SK-N-SH (cell line): ENCODE data around the gene RAB3B. TPM values are rescaled to one million over a fixed set of nuclear protein-coding genes. Genes with fewer than 3 reads are reported as not detected.
A peak's percentile ranks its signal among the peaks of the same experiment; 100 is the strongest.
"Not testable (repeated sequence)": the region's sequence is repeated elsewhere in the genome, so short reads cannot be mapped to it uniquely, and the experiment has no call there.

Source experiments
- CTCF ChIA-PET: fragments of 300-600, 350-600 bp; formaldehyde crosslinking; extraction: SDS; loops from one replicate; lab custom pipeline; 2021; lab: Yijun Ruan, JAX
- POLR2A ChIA-PET: fragments of 350-600 bp; sonication (Branson Sonifier 250); formaldehyde crosslinking; extraction: SDS; loops from one replicate; lab custom pipeline; 2020; ENCODE audit warnings: antibody characterized with exemption, inconsistent platforms; lab: Yijun Ruan, JAX
- DNase-seq: peaks from one replicate; pipeline ENCODE4 v3.0.0; 2012
- H2AFZ ChIP-seq: fragments of 200-600 bp; sonication (generic); 2 replicates; pipeline ENCODE4 v1.8.1; 2016; ENCODE audit warnings: antibody characterized with exemption, mild to moderate bottlenecking, low read depth
- H3F3A ChIP-seq: fragments of 200-600 bp; sonication (generic); replicated peaks from 2 replicates; pipeline ENCODE3; 2016; ENCODE audit warnings: antibody characterized with exemption, mild to moderate bottlenecking; ENCODE audit not compliant: insufficient read depth
- H3K27ac ChIP-seq, 2 experiments: fragments of 200-500 bp in 1 of 2; fragments of 200-600 bp in 1 of 2; sonication (Bioruptor generic) in 1 of 2; sonication (generic), shearing (Covaris generic) in 1 of 2; 2 replicates each; pipeline versions ENCODE4 v1.5.1 to v1.6.1; 2014 to 2016; ENCODE audit warnings: low read depth in 2 of 2, inconsistent platforms in 1 of 2, low read length in 1 of 2, mild to moderate bottlenecking in 1 of 2, mixed read lengths in 1 of 2
- H3K27me3 ChIP-seq: fragments of 200-600 bp; sonication (generic), shearing (Covaris generic); 2 replicates; pipeline ENCODE4 v1.6.1; 2016; ENCODE audit warnings: mixed run types; ENCODE audit not compliant: insufficient read depth
- H3K36me3 ChIP-seq, 2 experiments: fragments of 200-500 bp in 1 of 2; fragments of 200-600 bp in 1 of 2; sonication (Bioruptor generic) in 1 of 2; sonication (generic) in 1 of 2; replicated peaks in 1 of 2; 2 replicates each; pipeline versions ENCODE3 to v1.5.1; 2014 to 2016; ENCODE audit warnings: low read length in 1 of 2, mild to moderate bottlenecking in 1 of 2; ENCODE audit not compliant: insufficient read depth in 2 of 2, control insufficient read depth in 1 of 2
- H3K4me1 ChIP-seq, 2 experiments: fragments of 200-500 bp in 1 of 2; fragments of 200-600 bp in 1 of 2; sonication (Bioruptor generic) in 1 of 2; sonication (generic), shearing (Covaris generic) in 1 of 2; 2 replicates each; pipeline versions ENCODE4 v1.5.1 to v1.6.1; 2014 to 2016; ENCODE audit warnings: low read depth in 1 of 2, low read length in 1 of 2, mixed run types in 1 of 2; ENCODE audit not compliant: insufficient read depth in 2 of 2, control insufficient read depth in 1 of 2
- H3K4me2 ChIP-seq: fragments of 200-600 bp; sonication (generic), shearing (Covaris generic); 2 replicates; pipeline ENCODE4 v1.6.1; 2017; ENCODE audit warnings: mixed run types
- H3K4me3 ChIP-seq, 2 experiments: fragments of 200-500 bp in 1 of 2; fragments of 200-600 bp in 1 of 2; sonication (Bioruptor generic) in 1 of 2; sonication (generic), shearing (Covaris generic) in 1 of 2; 2 replicates each; pipeline versions ENCODE4 v1.5.1 to v1.8.1; 2014 to 2016; ENCODE audit warnings: low read depth in 2 of 2, inconsistent platforms in 1 of 2, low read length in 1 of 2, mild to moderate bottlenecking in 1 of 2, mixed read lengths in 1 of 2, moderate library complexity in 1 of 2
- H3K79me2 ChIP-seq: fragments of 200-600 bp; sonication (generic); 2 replicates; pipeline ENCODE4 v1.8.1; 2017; ENCODE audit warnings: mild to moderate bottlenecking; ENCODE audit not compliant: insufficient read depth
- H3K9ac ChIP-seq: fragments of 200-600 bp; sonication (generic); 2 replicates; pipeline ENCODE4 v1.6.1; 2017; ENCODE audit warnings: mixed run types
- H3K9me2 ChIP-seq: fragments of 200-600 bp; sonication (generic); 2 replicates; pipeline ENCODE4 v1.6.1; 2017; ENCODE audit warnings: mixed run types
- H3K9me3 ChIP-seq: fragments of 200-600 bp; sonication (generic); 2 replicates; pipeline ENCODE4 v1.6.1; 2017; ENCODE audit warnings: mixed run types, mild to moderate bottlenecking, moderate library complexity
- H4K20me1 ChIP-seq: fragments of 200-600 bp; sonication (generic); 2 replicates; pipeline ENCODE4 v1.6.1; 2017; ENCODE audit warnings: mild to moderate bottlenecking, mixed run types; ENCODE audit not compliant: insufficient read depth
- EZH2phosphoT487 ChIP-seq: fragments of 200-600 bp; sonication (generic); IDR thresholded peaks from 2 replicates; pipeline ENCODE4 v1.6.1; 2017; ENCODE audit warnings: low read depth, mixed run types, mild to moderate bottlenecking, antibody characterized with exemption, moderate library complexity, borderline replicate concordance
- FOXM1 ChIP-seq: IDR thresholded peaks from 2 replicates; pipeline ENCODE4 v1.4.0; 2012; ENCODE audit warnings: low read depth, mild to moderate bottlenecking
- GATA2 ChIP-seq: sonication (generic); formaldehyde crosslinking; IDR thresholded peaks from 2 replicates; pipeline ENCODE4 v1.5.0; 2020; ENCODE audit warnings: mild to moderate bottlenecking, missing genetic modification reagents
- MXI1 ChIP-seq: IDR thresholded peaks from 2 replicates; pipeline ENCODE4 v1.6.1; 2012; ENCODE audit warnings: mild to moderate bottlenecking, low read depth, low read length, improper control_type of control experiment
- RCOR1 ChIP-seq: fragments of 150-350 bp; IDR thresholded peaks from 2 replicates; pipeline ENCODE4 v1.6.1; 2017; ENCODE audit warnings: antibody characterized with exemption, low read length
- RFX5 ChIP-seq: IDR thresholded peaks from 2 replicates; pipeline ENCODE4 v1.6.1; 2012; ENCODE audit warnings: mild to moderate bottlenecking, improper control_type of control experiment, low read length
- SMC3 ChIP-seq: IDR thresholded peaks from 2 replicates; pipeline ENCODE4 v1.6.1; 2012; ENCODE audit warnings: low read depth, low read length, improper control_type of control experiment
- TAF1 ChIP-seq: IDR thresholded peaks from 2 replicates; pipeline ENCODE4 v1.6.1; 2012; ENCODE audit warnings: low read depth, mild to moderate bottlenecking, low read length, moderate library complexity, borderline replicate concordance
- TCF12 ChIP-seq: IDR thresholded peaks from 2 replicates; pipeline ENCODE4 v1.4.0; 2012
- TEAD4 ChIP-seq: IDR thresholded peaks from 2 replicates; pipeline ENCODE4 v1.4.0; 2012; ENCODE audit warnings: mild to moderate bottlenecking, borderline replicate concordance; ENCODE audit not compliant: insufficient read depth
- WGBS: methylation state at CpG from one replicate; pipeline ENCODE4 v1.1.6; 2017; ENCODE audit warnings: low lambda C conversion rate; 5-methylcytosine and 5-hydroxymethylcytosine counted together
- polyA plus RNA-seq, 3 experiments: library from polyadenylated mRNA; depleted of rRNA; stranded (reverse); fragments of >200 nt; gene quantifications; 2 replicates each; pipeline ENCODE4 v1.2.3, GENCODE V29; 2012
- TF ChIP-seq, protein P1 (sequence below): IDR thresholded peaks from 2 replicates; pipeline ENCODE4 v1.6.1; 2012; ENCODE audit warnings: mild to moderate bottlenecking, low read depth, low read length, moderate library complexity

Gene RAB3B
- polyA plus RNA-seq, 1 of the 3 experiments (the other 2 are of a cell fraction) = 10.2 TPM

DNA sequence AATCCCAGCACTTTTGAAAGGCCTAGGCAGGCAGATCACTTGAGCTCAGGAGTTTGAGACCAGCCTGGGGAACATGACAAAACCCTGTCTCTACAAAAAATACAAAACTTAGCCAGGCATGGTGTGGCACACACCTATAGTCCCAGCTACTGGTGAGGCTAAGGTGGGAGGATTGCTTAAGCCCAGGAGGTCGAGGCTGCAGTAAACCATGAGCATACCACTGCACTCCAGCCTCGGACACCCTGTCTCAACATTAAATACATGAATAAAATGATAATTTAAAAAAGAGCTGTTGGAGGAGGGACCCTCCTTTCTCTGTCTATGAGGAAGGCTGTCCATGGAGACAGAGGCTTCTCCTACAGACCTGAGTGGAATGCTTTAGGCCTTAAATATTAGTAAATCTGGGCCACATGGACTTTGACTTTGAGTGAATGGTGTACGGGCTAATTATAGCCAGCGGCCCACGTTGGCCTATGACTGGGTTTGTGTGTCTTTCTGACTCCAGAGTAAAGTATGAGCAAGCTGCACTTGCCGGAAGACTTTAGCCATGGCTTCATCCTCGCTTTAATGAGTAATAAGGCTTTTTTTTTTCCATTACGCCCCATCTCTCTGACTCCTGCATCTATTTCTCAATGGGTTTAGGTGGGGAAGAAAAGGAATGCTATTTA is 21.3 kb downstream of the RAB3B start (continued):
- TF ChIP-seq FOXM1 (no peak), TEAD4 (no peak), GATA2 (no peak), TCF12 (peak; percentile 45; the same call in 1 of the 2 replicates), SMC3 (no peak), MXI1 (no peak), RFX5 (no peak)
- TF ChIP-seq, protein P1, sequence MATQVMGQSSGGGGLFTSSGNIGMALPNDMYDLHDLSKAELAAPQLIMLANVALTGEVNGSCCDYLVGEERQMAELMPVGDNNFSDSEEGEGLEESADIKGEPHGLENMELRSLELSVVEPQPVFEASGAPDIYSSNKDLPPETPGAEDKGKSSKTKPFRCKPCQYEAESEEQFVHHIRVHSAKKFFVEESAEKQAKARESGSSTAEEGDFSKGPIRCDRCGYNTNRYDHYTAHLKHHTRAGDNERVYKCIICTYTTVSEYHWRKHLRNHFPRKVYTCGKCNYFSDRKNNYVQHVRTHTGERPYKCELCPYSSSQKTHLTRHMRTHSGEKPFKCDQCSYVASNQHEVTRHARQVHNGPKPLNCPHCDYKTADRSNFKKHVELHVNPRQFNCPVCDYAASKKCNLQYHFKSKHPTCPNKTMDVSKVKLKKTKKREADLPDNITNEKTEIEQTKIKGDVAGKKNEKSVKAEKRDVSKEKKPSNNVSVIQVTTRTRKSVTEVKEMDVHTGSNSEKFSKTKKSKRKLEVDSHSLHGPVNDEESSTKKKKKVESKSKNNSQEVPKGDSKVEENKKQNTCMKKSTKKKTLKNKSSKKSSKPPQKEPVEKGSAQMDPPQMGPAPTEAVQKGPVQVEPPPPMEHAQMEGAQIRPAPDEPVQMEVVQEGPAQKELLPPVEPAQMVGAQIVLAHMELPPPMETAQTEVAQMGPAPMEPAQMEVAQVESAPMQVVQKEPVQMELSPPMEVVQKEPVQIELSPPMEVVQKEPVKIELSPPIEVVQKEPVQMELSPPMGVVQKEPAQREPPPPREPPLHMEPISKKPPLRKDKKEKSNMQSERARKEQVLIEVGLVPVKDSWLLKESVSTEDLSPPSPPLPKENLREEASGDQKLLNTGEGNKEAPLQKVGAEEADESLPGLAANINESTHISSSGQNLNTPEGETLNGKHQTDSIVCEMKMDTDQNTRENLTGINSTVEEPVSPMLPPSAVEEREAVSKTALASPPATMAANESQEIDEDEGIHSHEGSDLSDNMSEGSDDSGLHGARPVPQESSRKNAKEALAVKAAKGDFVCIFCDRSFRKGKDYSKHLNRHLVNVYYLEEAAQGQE = no peak
- TF ChIP-seq, all 33 proteins: peak for 8

DNA sequence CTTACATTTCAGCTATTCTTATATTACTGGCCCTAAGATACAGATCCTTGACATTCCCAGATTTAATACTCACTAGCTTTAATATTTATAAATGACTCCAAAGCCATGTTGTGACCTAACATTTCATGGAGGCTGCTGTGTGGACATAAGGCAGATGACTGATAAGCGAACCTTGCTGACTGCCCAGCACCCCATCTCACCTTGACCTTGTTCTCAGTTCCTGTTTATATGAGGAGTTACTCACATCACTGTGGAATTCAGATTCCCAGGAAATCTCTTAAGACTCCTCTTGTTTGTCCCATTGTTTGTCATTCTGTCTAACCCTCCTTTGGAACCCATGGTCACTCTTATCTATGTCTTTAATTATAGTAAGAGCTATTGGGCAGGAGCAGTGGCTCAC is 21.9 kb downstream of the RAB3B start:
- H3K79me2 ChIP-seq = peaks cover 86% of the 10 kb centered on the region

DNA sequence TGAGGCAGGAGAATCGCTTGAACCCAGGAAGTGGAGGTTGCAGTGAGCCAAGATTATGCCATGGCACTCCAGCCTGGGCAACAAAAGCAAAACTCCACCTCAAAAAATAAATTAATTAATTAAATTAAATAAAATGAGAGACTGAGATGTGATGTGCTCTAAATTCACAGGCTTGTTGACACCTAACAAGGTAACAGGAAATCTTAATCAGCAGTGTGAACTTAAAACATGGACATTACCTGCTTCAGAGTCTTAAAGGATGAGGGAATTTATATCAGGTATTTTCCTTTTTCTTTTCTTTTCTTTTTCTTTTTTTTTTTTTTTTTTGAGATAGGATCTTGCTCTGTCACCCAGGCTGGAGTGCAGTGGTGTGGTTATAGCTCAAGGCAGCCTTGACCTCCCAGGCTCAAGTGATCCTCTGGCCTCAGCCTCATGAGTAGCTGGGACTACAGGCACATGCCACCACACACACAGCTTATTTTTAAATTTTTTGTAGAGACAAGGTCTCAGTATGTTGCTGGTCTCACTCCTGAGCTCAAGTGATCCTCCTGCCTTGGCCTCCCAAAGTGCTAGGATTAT is 23.2 kb downstream of the RAB3B start:
- H3K9me2 ChIP-seq, H3K9ac ChIP-seq, H3K27me3 ChIP-seq, H3K27ac ChIP-seq, H3K4me2 ChIP-seq, H4K20me1 ChIP-seq, DNase-seq, H2AFZ ChIP-seq, POLR2A ChIA-PET, H3K9me3 ChIP-seq, H3K4me3 ChIP-seq: not testable (repeated sequence)
- 88% methylated on average over 1 of the region's 1 CpG for WGBS
- peaks cover 12% of the 10 kb centered on the region for H3F3A ChIP-seq
- peaks cover 0 to 19% of the 10 kb centered on the region in 2 experiments for H3K36me3 ChIP-seq
- peaks cover 85% of the 10 kb centered on the region for H3K79me2 ChIP-seq
- peaks cover 0 to 41% of the 10 kb centered on the region in 2 experiments; a peak in 2 of 4 replicates for H3K4me1 ChIP-seq
- CTCF ChIA-PET = interaction anchor here (1.6 kb wide), 1 partner anchor 18 kb away, joined by 5 read pairs; no protein-coding TSS in a partner anchor

More for the DNA sequence above, 21.9 kb downstream of the RAB3B start:
- Histone ChIP-seq H3K27me3 (no peaks in the 10 kb centered on the region), H3K9ac (peak overlapping the region; percentile 4; the same call in 1 of the 2 replicates), H3K4me3 (no peak overlapping the region), H3K27ac (peak overlapping the region in 1 of 2 experiments; percentile 85; a peak in 2 of 4 replicates), H3K4me2 (peak overlapping the region; percentile 43; the same call in 1 of the 2 replicates), H4K20me1 (no peaks in the 10 kb centered on the region), H3K36me3 (peaks cover 0 to 20% of the 10 kb centered on the region in 2 experiments), H3K9me2 (no peaks in the 10 kb centered on the region), H2AFZ (no peak overlapping the region), H3F3A (peaks cover 12% of the 10 kb centered on the region), H3K4me1 (peaks cover 0 to 37% of the 10 kb centered on the region in 2 experiments; a peak in 2 of 4 replicates), H3K9me3 (no peaks in the 10 kb centered on the region)
- DNase-seq = no peak
- no peak for TF ChIP-seq RCOR1
- TF ChIP-seq SMC3 = no peak
- no peak for TF ChIP-seq TAF1
- no peak for TF ChIP-seq TCF12
- no peak for TF ChIP-seq EZH2phosphoT487
- ChIA-PET POLR2A (no interaction called here), CTCF (interaction anchor here (1.6 to 4.2 kb wide), 2 partner anchors 16 to 72 kb away, joined by 5 to 14 read pairs; no protein-coding TSS in a partner anchor)
- 90% methylated on average over 1 of the region's 1 CpG for WGBS
